ENCODE data around the gene SPAG17. TPM values are rescaled to one million over a fixed set of nuclear protein-coding genes. Genes with fewer than 3 reads are reported as not detected.
A peak's percentile ranks its signal among the peaks of the same experiment; 100 is the strongest.

The SPAG17 gene
- total RNA-seq, 1 donor from 2014 or later: 1.9 TPM

- Mint-ChIP-seq H3K4me1 (ENCODE audit: low read depth, unreplicated experiment) (peaks cover 6% of the 10 kb centered on the region), H3K27me3 (ENCODE audit: low read depth, unreplicated experiment) (no peaks in the 10 kb centered on the region), H3K27ac (ENCODE audit: unreplicated experiment) (no peak overlapping the region), H3K4me3 (ENCODE audit: unreplicated experiment) (no peak overlapping the region), H3K9me3 (ENCODE audit: unreplicated experiment) (peaks cover 3% of the 10 kb centered on the region), H3K36me3 (ENCODE audit: low read depth, unreplicated experiment) (no peaks in the 10 kb centered on the region)
- H3K4me2 ChIP-seq (ENCODE audit: low read length): no peak overlapping the region
- no peak overlapping the region for H2AFZ ChIP-seq (ENCODE audit: low read depth, low read length)
- no peaks in the 10 kb centered on the region for H3K79me2 ChIP-seq (ENCODE audit: insufficient read depth, low read length)
- DNase-seq (ENCODE audit: low read depth) (no peak), FAIRE-seq (no peak)
- H3K36me3 ChIP-seq (ENCODE audit: insufficient read depth, low read length): no peaks in the 10 kb centered on the region
- no peak overlapping the region for H3K4me3 ChIP-seq (ENCODE audit: insufficient read depth, low read depth, low read length)
- H3K27ac ChIP-seq (ENCODE audit: low read depth, low read length): no peak overlapping the region
- no peaks in the 10 kb centered on the region for H3K4me1 ChIP-seq (ENCODE audit: insufficient read depth, low read length)
- no peak overlapping the region for H3K9ac ChIP-seq (ENCODE audit: low read length)
- no peaks in the 10 kb centered on the region for H3K27me3 ChIP-seq (ENCODE audit: insufficient read depth, low read length)
- TF ChIP-seq, protein P1, sequence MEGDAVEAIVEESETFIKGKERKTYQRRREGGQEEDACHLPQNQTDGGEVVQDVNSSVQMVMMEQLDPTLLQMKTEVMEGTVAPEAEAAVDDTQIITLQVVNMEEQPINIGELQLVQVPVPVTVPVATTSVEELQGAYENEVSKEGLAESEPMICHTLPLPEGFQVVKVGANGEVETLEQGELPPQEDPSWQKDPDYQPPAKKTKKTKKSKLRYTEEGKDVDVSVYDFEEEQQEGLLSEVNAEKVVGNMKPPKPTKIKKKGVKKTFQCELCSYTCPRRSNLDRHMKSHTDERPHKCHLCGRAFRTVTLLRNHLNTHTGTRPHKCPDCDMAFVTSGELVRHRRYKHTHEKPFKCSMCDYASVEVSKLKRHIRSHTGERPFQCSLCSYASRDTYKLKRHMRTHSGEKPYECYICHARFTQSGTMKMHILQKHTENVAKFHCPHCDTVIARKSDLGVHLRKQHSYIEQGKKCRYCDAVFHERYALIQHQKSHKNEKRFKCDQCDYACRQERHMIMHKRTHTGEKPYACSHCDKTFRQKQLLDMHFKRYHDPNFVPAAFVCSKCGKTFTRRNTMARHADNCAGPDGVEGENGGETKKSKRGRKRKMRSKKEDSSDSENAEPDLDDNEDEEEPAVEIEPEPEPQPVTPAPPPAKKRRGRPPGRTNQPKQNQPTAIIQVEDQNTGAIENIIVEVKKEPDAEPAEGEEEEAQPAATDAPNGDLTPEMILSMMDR (IDR thresholded peaks at IDR 0.05; ENCODE audit: insufficient read depth, low read depth, low read length): no peak
- TF ChIP-seq EZH2 (IDR thresholded peaks at IDR 0.05; ENCODE audit: insufficient read depth, low read length): no peak
- H4K20me1 ChIP-seq (ENCODE audit: insufficient read depth, low read length): no peaks in the 10 kb centered on the region
- no peaks in the 10 kb centered on the region for H3K9me3 ChIP-seq (ENCODE audit: insufficient read depth, low read depth, low read length)
Measured at GRCh38 chr1:118186026-118186425, 998 bp upstream of the SPAG17 start.

DNA sequence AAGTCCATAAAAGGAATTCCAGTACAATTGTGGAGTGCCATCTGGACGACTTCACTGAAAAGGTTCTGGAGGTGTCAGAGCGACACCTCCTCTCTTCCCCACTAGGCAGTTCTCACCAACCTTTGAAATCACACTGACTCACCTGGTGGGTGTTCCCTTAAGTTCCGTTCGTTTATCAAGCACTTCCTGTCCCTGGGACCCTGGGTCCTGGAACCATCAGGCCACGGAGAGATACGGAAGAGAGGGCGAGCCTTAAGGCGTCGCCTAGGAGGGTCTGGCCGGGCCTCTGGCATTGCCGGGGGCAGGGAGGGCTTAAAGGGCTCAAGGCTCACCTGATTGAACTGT is 317 bp downstream of the SPAG17 start:
- Histone ChIP-seq H3K9me3 (ENCODE audit: insufficient read depth, low read depth, low read length) (no peaks in the 10 kb centered on the region), H4K20me1 (ENCODE audit: insufficient read depth, low read length) (no peaks in the 10 kb centered on the region), H2AFZ (ENCODE audit: low read depth, low read length) (peak overlapping the region; percentile 86), H3K4me2 (ENCODE audit: low read length) (peak overlapping the region; percentile 88), H3K9ac (ENCODE audit: low read length) (no peak overlapping the region), H3K27me3 (ENCODE audit: insufficient read depth, low read length) (no peaks in the 10 kb centered on the region), H3K27ac (ENCODE audit: low read depth, low read length) (no peak overlapping the region), H3K36me3 (ENCODE audit: insufficient read depth, low read length) (no peaks in the 10 kb centered on the region), H3K4me1 (ENCODE audit: insufficient read depth, low read length) (no peaks in the 10 kb centered on the region), H3K79me2 (ENCODE audit: insufficient read depth, low read length) (no peaks in the 10 kb centered on the region), H3K4me3 (ENCODE audit: insufficient read depth, low read depth, low read length) (peak overlapping the region; percentile 62)
- Mint-ChIP-seq H3K36me3 (ENCODE audit: low read depth, unreplicated experiment) (no peaks in the 10 kb centered on the region), H3K4me1 (ENCODE audit: low read depth, unreplicated experiment) (peaks cover 6% of the 10 kb centered on the region), H3K4me3 (ENCODE audit: unreplicated experiment) (peak overlapping the region; percentile 78), H3K27me3 (ENCODE audit: low read depth, unreplicated experiment) (no peaks in the 10 kb centered on the region), H3K27ac (ENCODE audit: unreplicated experiment) (no peak overlapping the region), H3K9me3 (ENCODE audit: unreplicated experiment) (peaks cover 3% of the 10 kb centered on the region)
- TF ChIP-seq EZH2 (IDR thresholded peaks at IDR 0.05; ENCODE audit: insufficient read depth, low read length): no peak
- TF ChIP-seq, protein P1 (IDR thresholded peaks at IDR 0.05; ENCODE audit: insufficient read depth, low read depth, low read length): no peak
- DNase-seq (ENCODE audit: low read depth) (peak; percentile 2), FAIRE-seq (no peak)

GRCh38 chr1:118183586-118183985 is 1.4 kb downstream of the SPAG17 start:
- H3K27me3 ChIP-seq (ENCODE audit: insufficient read depth, low read length): no peaks in the 10 kb centered on the region
- no peaks in the 10 kb centered on the region for H3K9me3 ChIP-seq (ENCODE audit: insufficient read depth, low read depth, low read length)
- H3K27ac Mint-ChIP-seq (ENCODE audit: unreplicated experiment): no peak overlapping the region
- H3K79me2 ChIP-seq (ENCODE audit: insufficient read depth, low read length): no peaks in the 10 kb centered on the region
- H3K36me3 ChIP-seq (ENCODE audit: insufficient read depth, low read length): no peaks in the 10 kb centered on the region
- H3K36me3 Mint-ChIP-seq (ENCODE audit: low read depth, unreplicated experiment): no peaks in the 10 kb centered on the region
- no peak overlapping the region for H3K27ac ChIP-seq (ENCODE audit: low read depth, low read length)
- no peak for TF ChIP-seq EZH2 (IDR thresholded peaks at IDR 0.05; ENCODE audit: insufficient read depth, low read length)
- TF ChIP-seq, protein P1 (IDR thresholded peaks at IDR 0.05; ENCODE audit: insufficient read depth, low read depth, low read length): no peak
- peaks cover 6% of the 10 kb centered on the region for H3K4me1 Mint-ChIP-seq (ENCODE audit: low read depth, unreplicated experiment)
- H3K4me3 ChIP-seq (ENCODE audit: insufficient read depth, low read depth, low read length): no peak overlapping the region
- H4K20me1 ChIP-seq (ENCODE audit: insufficient read depth, low read length): no peaks in the 10 kb centered on the region
- no peaks in the 10 kb centered on the region for H3K27me3 Mint-ChIP-seq (ENCODE audit: low read depth, unreplicated experiment)
- H3K4me3 Mint-ChIP-seq (ENCODE audit: unreplicated experiment): no peak overlapping the region
- no peak overlapping the region for H2AFZ ChIP-seq (ENCODE audit: low read depth, low read length)
- FAIRE-seq: no peak
- DNase-seq (ENCODE audit: low read depth): no peak
- H3K9me3 Mint-ChIP-seq (ENCODE audit: unreplicated experiment): peaks cover 3% of the 10 kb centered on the region
- H3K4me2 ChIP-seq (ENCODE audit: low read length): no peak overlapping the region
- H3K9ac ChIP-seq (ENCODE audit: low read length): no peak overlapping the region
- H3K4me1 ChIP-seq (ENCODE audit: insufficient read depth, low read length): no peaks in the 10 kb centered on the region

All from astrocyte (in vitro differentiated cells and primary cell).